ENCODE measurements around the gene MYL3.

MYL3 gene

GRCh38 chr3:46866032-46866595, 2.9 kb upstream of the MYL3 start:
- no peak for DNase-seq (ENCODE audit: extremely low read depth in 1 of 2, low read depth in 1 of 2)

DNA sequence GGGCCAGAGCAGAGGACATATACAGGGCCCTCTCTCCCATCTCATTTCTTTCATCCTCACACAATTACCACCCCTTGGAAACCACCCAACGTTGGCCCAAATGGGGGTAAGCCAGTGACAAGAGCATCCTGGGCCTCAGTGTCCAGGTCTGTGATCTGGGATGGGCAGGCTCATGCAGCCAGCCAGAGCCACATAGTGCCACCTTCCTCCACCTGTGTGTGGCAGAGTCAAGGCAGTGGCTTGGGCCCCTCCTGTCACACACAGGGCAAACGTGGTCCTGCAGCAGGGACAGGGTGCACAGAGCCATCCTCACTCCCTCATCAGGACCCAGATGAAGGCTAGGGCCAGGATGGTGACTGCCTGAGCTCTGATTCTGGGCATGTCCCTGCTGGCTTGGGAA, 2.3 kb upstream of the MYL3 start:
- no peak for DNase-seq (ENCODE audit: extremely low read depth in 1 of 2, low read depth in 1 of 2)

DNA sequence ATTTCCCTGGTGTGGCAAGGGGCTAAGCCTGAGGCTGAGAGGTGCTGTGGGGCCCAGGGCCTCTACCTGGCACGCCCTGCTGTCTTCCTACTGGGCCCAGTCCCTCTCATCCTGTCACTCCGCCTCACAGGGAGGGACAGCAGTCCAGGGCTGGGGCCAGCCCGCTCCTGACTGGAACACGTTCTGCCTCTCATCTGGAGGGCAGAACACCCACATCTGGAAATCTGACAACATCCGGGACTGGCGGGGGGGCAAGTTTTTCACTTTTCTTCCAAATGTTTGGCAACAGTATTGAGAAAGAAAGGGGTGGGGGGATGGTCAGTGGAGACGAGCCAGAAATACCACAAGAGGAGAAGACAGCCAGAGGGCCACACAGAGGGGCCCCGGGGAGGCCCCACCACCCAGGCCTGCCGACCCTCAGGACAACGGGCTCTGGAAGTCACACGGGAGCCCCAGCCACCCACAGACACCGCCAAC, 1.8 kb upstream of the MYL3 start:
- no peak for DNase-seq (ENCODE audit: extremely low read depth in 1 of 2, low read depth in 1 of 2)

- DNase-seq (ENCODE audit: extremely low read depth in 1 of 2, low read depth in 1 of 2), result no peak
Observed at GRCh38 chr3:46864061-46864881, 1.0 kb upstream of the MYL3 start.

DNA sequence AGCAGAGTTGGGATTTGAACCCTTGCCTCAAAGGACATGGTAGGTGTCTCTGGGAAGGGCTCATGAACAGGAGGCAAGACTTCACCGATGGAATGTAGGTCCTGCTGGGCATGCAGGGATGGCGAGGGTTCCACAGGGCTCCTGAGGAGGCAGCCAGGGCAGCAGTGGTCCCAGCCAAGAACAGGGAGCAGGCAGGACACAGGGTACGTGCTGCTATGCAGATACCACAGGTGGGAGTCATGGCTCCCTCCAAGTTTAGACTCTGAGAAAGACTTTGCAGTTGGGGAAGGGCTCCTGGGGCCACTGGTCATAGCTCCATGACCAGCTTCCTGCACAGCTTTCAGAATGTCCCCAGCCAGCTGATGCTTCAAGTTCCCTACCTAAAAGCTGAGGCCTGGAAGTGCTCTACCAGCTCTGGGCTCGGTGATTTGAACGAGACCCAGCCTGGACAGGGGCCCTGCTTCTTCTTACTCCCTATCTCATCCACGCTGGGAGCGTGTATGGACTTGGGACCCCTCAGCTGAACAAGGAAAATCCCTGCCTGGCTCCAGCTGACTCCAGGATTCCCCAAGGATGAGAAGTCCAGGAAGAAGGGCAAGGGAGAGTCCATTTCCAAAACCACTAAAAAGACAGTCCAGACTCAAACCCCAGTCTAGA, 747 bp downstream of the MYL3 start:
- no peak for DNase-seq (ENCODE audit: extremely low read depth in 1 of 2, low read depth in 1 of 2)

- no peak for DNase-seq (ENCODE audit: extremely low read depth in 1 of 2, low read depth in 1 of 2)
Observed at GRCh38 chr3:46861605-46862368, 1.5 kb downstream of the MYL3 start.

GRCh38 chr3:46860810-46861604, 2.2 kb downstream of the MYL3 start:
- no peak for DNase-seq (ENCODE audit: extremely low read depth in 1 of 2, low read depth in 1 of 2)

DNA sequence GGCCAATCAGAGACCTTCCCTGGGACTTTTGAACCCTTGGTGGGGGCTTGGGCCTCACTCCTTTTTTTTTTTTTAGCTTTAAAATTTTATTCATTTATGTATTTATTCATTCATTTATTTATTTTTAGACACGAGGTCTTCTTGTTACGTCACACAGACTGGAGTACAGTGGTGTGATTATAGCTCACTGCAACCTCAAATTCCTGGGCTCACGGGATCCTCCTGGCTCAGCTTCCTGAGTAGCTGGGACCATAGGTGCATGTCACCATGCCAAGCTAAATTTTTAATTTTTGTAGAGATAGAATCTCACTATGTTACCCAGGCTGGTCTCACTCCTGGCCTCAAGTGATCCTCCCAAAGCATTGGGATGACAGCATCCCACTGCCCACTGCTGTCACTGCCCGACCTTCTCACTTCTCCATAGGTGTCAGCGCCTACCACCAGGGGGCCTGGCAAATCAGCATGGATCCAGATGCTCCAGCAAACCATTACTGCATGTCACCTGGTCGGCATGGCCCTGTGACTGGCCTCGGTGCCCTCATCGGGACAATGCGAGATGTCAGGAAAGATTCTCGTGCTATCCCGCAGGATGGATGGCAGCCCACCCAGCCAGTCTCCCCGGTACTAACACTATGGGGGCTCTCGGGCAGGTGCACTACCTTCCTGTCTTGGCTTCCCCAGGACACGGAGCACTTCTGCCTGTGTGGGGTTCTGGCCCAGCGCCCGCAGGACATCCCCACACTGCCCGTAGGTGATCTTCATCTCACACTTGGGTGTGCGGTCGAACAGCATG, 3.0 kb downstream of the MYL3 start:
- no peak for DNase-seq (ENCODE audit: extremely low read depth in 1 of 2, low read depth in 1 of 2)

- no peak for DNase-seq (ENCODE audit: extremely low read depth in 1 of 2, low read depth in 1 of 2)
Observed at GRCh38 chr3:46859001-46859710, 4.1 kb downstream of the MYL3 start.

- DNase-seq (ENCODE audit: extremely low read depth in 1 of 2, low read depth in 1 of 2), result no peak
Observed at GRCh38 chr3:46858456-46858855, 4.8 kb downstream of the MYL3 start.

DNA sequence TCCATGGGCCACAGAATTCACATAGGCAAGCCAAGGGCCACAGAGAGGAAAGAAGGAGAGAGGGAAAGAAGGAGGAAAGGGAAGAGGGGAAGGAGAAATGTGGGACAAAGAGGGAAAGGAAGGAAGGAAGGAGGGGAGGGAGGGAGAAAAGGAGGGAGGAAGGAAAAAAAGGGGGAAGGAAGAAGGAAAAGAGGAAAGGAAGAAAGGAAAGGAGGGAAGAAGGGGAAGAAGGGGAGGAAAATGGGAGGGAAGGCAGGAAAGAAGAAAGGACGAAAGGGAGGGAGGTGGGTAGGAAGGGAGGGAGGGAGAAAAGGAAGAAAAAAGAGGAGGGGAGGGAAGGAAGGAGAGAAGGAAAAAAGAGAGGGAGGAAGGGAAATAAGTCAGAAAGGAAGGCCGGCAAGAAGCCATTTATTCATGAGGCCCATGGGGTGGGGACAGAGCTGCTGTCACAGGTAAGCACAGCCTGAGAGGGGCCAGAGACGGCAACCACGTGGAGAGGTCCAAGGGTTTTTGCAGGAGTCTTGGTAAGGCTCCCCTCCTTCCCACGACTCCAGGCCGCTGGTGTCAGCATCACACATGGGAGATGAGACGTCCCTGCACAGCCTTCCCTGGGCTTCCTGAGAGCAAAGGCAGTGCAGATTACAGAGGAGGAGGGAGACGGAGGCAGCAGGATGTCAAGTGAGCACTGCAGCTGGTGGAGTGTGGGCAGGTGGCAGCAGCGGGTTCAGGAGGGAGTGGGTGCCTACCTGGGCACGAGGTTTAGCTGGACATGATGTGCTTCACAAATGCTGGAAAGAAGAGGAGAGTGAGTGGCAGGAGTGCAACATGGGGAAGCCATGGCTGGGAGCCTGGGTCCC, 5.5 kb downstream of the MYL3 start:
- DNase-seq (ENCODE audit: extremely low read depth in 1 of 2, low read depth in 1 of 2), result no peak

- DNase-seq (ENCODE audit: extremely low read depth in 1 of 2, low read depth in 1 of 2), result no peak
Observed at GRCh38 chr3:46856576-46857471, 6.4 kb downstream of the MYL3 start.

- DNase-seq (ENCODE audit: extremely low read depth in 1 of 2, low read depth in 1 of 2), result no peak
Observed at GRCh38 chr3:46854555-46854991, 8.7 kb downstream of the MYL3 start.

DNA sequence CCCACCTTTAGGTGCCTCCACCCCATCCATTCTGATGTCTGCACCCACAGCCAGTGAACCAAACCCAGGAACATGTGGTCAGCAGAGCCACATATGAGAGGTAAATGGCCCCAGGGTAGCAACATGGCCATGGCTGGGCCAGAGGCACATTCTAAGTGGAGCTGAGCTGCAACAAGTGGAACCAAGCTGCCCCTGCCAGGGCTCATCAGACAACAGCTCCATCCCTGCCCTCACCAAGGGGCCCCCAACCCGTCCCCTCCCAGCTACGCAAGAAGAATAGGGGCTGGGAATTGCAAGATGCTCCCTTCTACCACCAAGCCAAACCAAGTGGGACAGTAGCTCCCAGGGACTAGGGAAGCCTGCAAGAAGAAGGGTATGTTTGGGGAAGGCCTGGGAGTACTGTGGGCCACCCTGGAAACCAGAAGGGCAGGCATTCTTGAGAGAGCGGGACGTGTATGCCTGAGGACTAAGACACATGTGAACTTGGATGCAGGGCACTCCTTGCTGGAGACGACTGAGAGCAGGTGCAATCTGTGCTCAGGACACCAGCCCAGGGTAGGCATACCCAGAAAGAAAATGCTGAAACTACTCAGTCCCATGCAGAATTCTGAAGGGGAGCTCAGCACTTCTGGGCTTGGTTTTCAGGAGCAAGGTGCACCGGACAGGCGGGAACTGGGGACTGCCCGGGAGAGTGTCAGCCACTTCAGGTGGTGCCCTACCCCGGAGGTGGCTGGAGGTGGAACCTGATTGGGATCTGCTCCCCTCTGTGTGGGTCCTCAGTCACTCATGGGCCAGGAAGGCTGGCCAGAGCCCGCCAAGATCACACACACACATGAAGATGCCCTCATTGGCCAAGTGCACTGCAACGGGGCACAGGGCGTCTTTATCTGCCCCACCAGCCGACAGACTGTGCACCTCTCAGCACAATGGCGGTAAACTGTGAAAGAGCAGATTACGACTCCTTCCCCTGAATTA, 9.5 kb downstream of the MYL3 start:
- no peak for DNase-seq (ENCODE audit: extremely low read depth in 1 of 2, low read depth in 1 of 2)

GRCh38 chr3:46852839-46853355, 10.3 kb downstream of the MYL3 start:
- no peak for DNase-seq (ENCODE audit: extremely low read depth in 1 of 2, low read depth in 1 of 2)

GRCh38 chr3:46852334-46852720, 10.9 kb downstream of the MYL3 start:
- no peak for DNase-seq (ENCODE audit: extremely low read depth in 1 of 2, low read depth in 1 of 2)
